Measurements from ENCODE around the gene PDGFRB. TPM values are rescaled to one million over a fixed set of nuclear protein-coding genes. Genes with fewer than 3 reads are reported as not detected.
A peak's percentile ranks its signal among the peaks of the same experiment; 100 is the strongest.

PDGFRB gene
- polyA plus RNA-seq, 4 donors: 0.45 to 31.6 (median 11.8) TPM

GRCh38 chr5:150180241-150181026 is 24.8 kb upstream of the PDGFRB start:
- peak; percentile 83 to 85 for DNase-seq
- Histone ChIP-seq H3K27ac (ENCODE audit: low read depth in 1 of 3, low read length in 2 of 3) (peak overlapping the region; percentile 89 to 93 (median 92)), H3K9me3 (ENCODE audit: control insufficient read depth in 2 of 2, insufficient read depth in 1 of 2, low read depth in 1 of 2, low read length in 1 of 2) (no peaks in the 10 kb centered on the region), H3K27me3 (ENCODE audit: control insufficient read depth in 3 of 3, insufficient read depth in 3 of 3, low read length in 3 of 3) (no peaks in the 10 kb centered on the region), H3K36me3 (ENCODE audit: control insufficient read depth in 3 of 3, insufficient read depth in 2 of 3, low read depth in 1 of 3, low read length in 3 of 3) (peaks cover 0 to 89% (median 0%) of the 10 kb centered on the region in 3 donors), H3K4me3 (ENCODE audit: low read depth in 1 of 3, low read length in 3 of 3) (no peak overlapping the region), H3K4me1 (ENCODE audit: control insufficient read depth in 3 of 3, insufficient read depth in 2 of 3, low read depth in 1 of 3, low read length in 2 of 3) (peaks cover 18 to 97% (median 25%) of the 10 kb centered on the region in 3 donors)
- FAIRE-seq: no peak
- 33 to 34% (median 33%) methylated on average over 18 of the region's 18 CpGs for WGBS, 3 donors

- Histone ChIP-seq H3K4me1 (ENCODE audit: control insufficient read depth in 3 of 3, insufficient read depth in 2 of 3, low read depth in 1 of 3, low read length in 2 of 3) (peaks cover 17 to 94% (median 23%) of the 10 kb centered on the region in 3 donors), H3K9me3 (ENCODE audit: control insufficient read depth in 2 of 2, insufficient read depth in 1 of 2, low read depth in 1 of 2, low read length in 1 of 2) (no peaks in the 10 kb centered on the region), H3K36me3 (ENCODE audit: control insufficient read depth in 3 of 3, insufficient read depth in 2 of 3, low read depth in 1 of 3, low read length in 3 of 3) (peaks cover 0 to 93% (median 0%) of the 10 kb centered on the region in 3 donors), H3K4me3 (ENCODE audit: low read depth in 1 of 3, low read length in 3 of 3) (no peak overlapping the region), H3K27ac (ENCODE audit: low read depth in 1 of 3, low read length in 2 of 3) (peak overlapping the region; percentile 89 to 93 (median 92)), H3K27me3 (ENCODE audit: control insufficient read depth in 3 of 3, insufficient read depth in 3 of 3, low read length in 3 of 3) (no peaks in the 10 kb centered on the region)
- FAIRE-seq (no peak), DNase-seq (no peak)
- 32 to 72% (median 56%) methylated on average over 7 of the region's 7 CpGs for WGBS, 3 donors
These were observed 23.5 kb upstream of the PDGFRB start for GRCh38 chr5:150179019-150179620.

- Histone ChIP-seq H3K36me3 (ENCODE audit: control insufficient read depth in 3 of 3, insufficient read depth in 2 of 3, low read depth in 1 of 3, low read length in 3 of 3) (peaks cover 0 to 91% (median 0%) of the 10 kb centered on the region in 3 donors), H3K27me3 (ENCODE audit: control insufficient read depth in 3 of 3, insufficient read depth in 3 of 3, low read length in 3 of 3) (no peaks in the 10 kb centered on the region)
These were observed 22.6 kb upstream of the PDGFRB start for GRCh38 chr5:150178262-150178661.

GRCh38 chr5:150177721-150178120 is 22.1 kb upstream of the PDGFRB start:
- Histone ChIP-seq H3K27me3 (ENCODE audit: control insufficient read depth in 3 of 3, insufficient read depth in 3 of 3, low read length in 3 of 3) (no peaks in the 10 kb centered on the region), H3K27ac (ENCODE audit: low read depth in 1 of 3, low read length in 2 of 3) (peak overlapping the region; percentile 36 to 73 (median 37)), H3K36me3 (ENCODE audit: control insufficient read depth in 3 of 3, insufficient read depth in 2 of 3, low read depth in 1 of 3, low read length in 3 of 3) (peaks cover 0 to 91% (median 0%) of the 10 kb centered on the region in 3 donors), H3K9me3 (ENCODE audit: control insufficient read depth in 2 of 2, insufficient read depth in 1 of 2, low read depth in 1 of 2, low read length in 1 of 2) (no peaks in the 10 kb centered on the region), H3K4me3 (ENCODE audit: low read depth in 1 of 3, low read length in 3 of 3) (no peak overlapping the region), H3K4me1 (ENCODE audit: control insufficient read depth in 3 of 3, insufficient read depth in 2 of 3, low read depth in 1 of 3, low read length in 2 of 3) (peaks cover 13 to 94% (median 24%) of the 10 kb centered on the region in 3 donors)
- 25 to 58% (median 42%) methylated on average over 4 of the region's 4 CpGs for WGBS, 3 donors
- DNase-seq: no peak
- no peak for FAIRE-seq

More at GRCh38 chr5:150178262-150178661, 22.6 kb upstream of the PDGFRB start:
- Histone ChIP-seq H3K4me3 (ENCODE audit: low read depth in 1 of 3, low read length in 3 of 3) (no peak overlapping the region), H3K4me1 (ENCODE audit: control insufficient read depth in 3 of 3, insufficient read depth in 2 of 3, low read depth in 1 of 3, low read length in 2 of 3) (peaks cover 13 to 94% (median 24%) of the 10 kb centered on the region in 3 donors), H3K9me3 (ENCODE audit: control insufficient read depth in 2 of 2, insufficient read depth in 1 of 2, low read depth in 1 of 2, low read length in 1 of 2) (no peaks in the 10 kb centered on the region), H3K27ac (ENCODE audit: low read depth in 1 of 3, low read length in 2 of 3) (peak overlapping the region; percentile 36 to 93 (median 37))
- no peak for FAIRE-seq
- 8 to 43% (median 26%) methylated on average over 4 of the region's 4 CpGs for WGBS, 3 donors
- DNase-seq: peak; percentile 81 to 85

- WGBS, 3 donors: 52 to 61% (median 53%) methylated on average over 8 of the region's 8 CpGs
- H3K9me3 ChIP-seq (ENCODE audit: control insufficient read depth in 2 of 2, insufficient read depth in 1 of 2, low read depth in 1 of 2, low read length in 1 of 2): no peaks in the 10 kb centered on the region
- DNase-seq (no peak), FAIRE-seq (no peak)
- H3K27me3 ChIP-seq (ENCODE audit: control insufficient read depth in 3 of 3, insufficient read depth in 3 of 3, low read length in 3 of 3): no peaks in the 10 kb centered on the region
- H3K4me1 ChIP-seq (ENCODE audit: control insufficient read depth in 3 of 3, insufficient read depth in 2 of 3, low read depth in 1 of 3, low read length in 2 of 3): peaks cover 13 to 95% (median 24%) of the 10 kb centered on the region in 3 donors
- no peak overlapping the region for H3K4me3 ChIP-seq (ENCODE audit: low read depth in 1 of 3, low read length in 3 of 3)
- peaks cover 0 to 91% (median 0%) of the 10 kb centered on the region in 3 donors for H3K36me3 ChIP-seq (ENCODE audit: control insufficient read depth in 3 of 3, insufficient read depth in 2 of 3, low read depth in 1 of 3, low read length in 3 of 3)
- H3K27ac ChIP-seq (ENCODE audit: low read depth in 1 of 3, low read length in 2 of 3): peak overlapping the region; percentile 32 to 73 (median 36)
These were observed 21.3 kb upstream of the PDGFRB start for GRCh38 chr5:150176745-150177477.

DNA sequence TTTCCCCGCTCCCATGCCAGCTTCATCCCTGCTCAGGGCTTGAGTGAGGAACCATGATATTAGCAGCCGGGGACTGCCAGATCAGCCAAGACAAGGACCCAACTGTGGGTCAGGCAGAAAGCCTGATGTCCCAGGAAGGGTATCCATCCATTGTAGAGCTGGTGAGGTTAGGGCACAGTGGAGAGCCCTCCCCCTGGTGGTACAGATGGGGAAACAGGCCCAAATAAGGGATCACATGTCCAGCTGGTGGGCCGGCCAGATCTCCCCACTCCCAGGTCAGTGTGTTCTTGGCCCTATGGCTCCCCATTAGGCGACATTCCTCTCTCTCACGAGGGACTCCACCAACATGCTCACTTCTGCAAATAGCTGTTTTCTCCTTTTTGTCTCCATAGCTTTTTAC is 19.9 kb upstream of the PDGFRB start:
- DNase-seq (no peak), FAIRE-seq (no peak)
- Histone ChIP-seq H3K4me1 (ENCODE audit: control insufficient read depth in 3 of 3, insufficient read depth in 2 of 3, low read depth in 1 of 3, low read length in 2 of 3) (peaks cover 9 to 87% (median 24%) of the 10 kb centered on the region in 3 donors), H3K4me3 (ENCODE audit: low read depth in 1 of 3, low read length in 3 of 3) (no peak overlapping the region), H3K9me3 (ENCODE audit: control insufficient read depth in 2 of 2, insufficient read depth in 1 of 2, low read depth in 1 of 2, low read length in 1 of 2) (no peaks in the 10 kb centered on the region), H3K27ac (ENCODE audit: low read depth in 1 of 3, low read length in 2 of 3) (peak overlapping the region in 2 of 3 donors; percentile 7 to 39), H3K36me3 (ENCODE audit: control insufficient read depth in 3 of 3, insufficient read depth in 2 of 3, low read depth in 1 of 3, low read length in 3 of 3) (peaks cover 0 to 94% (median 0%) of the 10 kb centered on the region in 3 donors), H3K27me3 (ENCODE audit: control insufficient read depth in 3 of 3, insufficient read depth in 3 of 3, low read length in 3 of 3) (no peaks in the 10 kb centered on the region)
- 60 to 74% (median 72%) methylated on average over 5 of the region's 5 CpGs for WGBS, 3 donors

DNA sequence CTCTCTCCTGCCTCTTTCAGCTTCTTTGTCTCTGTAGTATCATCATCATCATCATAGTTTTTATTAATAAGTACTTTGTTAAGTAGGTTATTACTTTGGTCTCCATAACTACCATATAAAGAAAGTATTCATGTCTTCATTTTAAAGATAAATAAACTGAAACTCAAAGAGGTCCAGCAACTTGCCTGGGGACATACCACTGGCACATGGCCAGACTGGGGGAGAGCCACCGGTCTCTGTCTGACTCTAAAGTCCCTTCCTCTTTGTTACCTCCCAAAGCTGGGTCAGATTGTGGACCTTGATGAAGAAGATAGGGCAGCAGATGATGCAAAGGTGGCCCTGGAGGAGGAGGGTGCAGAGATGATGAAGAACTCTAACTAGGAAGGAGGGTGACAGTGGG is 19.4 kb upstream of the PDGFRB start:
- Histone ChIP-seq H3K4me3 (ENCODE audit: low read depth in 1 of 3, low read length in 3 of 3) (no peak overlapping the region), H3K9me3 (ENCODE audit: control insufficient read depth in 2 of 2, insufficient read depth in 1 of 2, low read depth in 1 of 2, low read length in 1 of 2) (no peaks in the 10 kb centered on the region), H3K27me3 (ENCODE audit: control insufficient read depth in 3 of 3, insufficient read depth in 3 of 3, low read length in 3 of 3) (no peaks in the 10 kb centered on the region), H3K36me3 (ENCODE audit: control insufficient read depth in 3 of 3, insufficient read depth in 2 of 3, low read depth in 1 of 3, low read length in 3 of 3) (peaks cover 0 to 94% (median 0%) of the 10 kb centered on the region in 3 donors), H3K4me1 (ENCODE audit: control insufficient read depth in 3 of 3, insufficient read depth in 2 of 3, low read depth in 1 of 3, low read length in 2 of 3) (peaks cover 4 to 82% (median 24%) of the 10 kb centered on the region in 3 donors), H3K27ac (ENCODE audit: low read depth in 1 of 3, low read length in 2 of 3) (peak overlapping the region in 2 of 3 donors; percentile 7 to 39)
- WGBS, 3 donors: 12 to 24% (median 13%) methylated on average over 1 of the region's 1 CpG
- DNase-seq (no peak), FAIRE-seq (no peak)

GRCh38 chr5:150174285-150174684 is 18.6 kb upstream of the PDGFRB start:
- 59 to 71% (median 69%) methylated on average over 6 of the region's 6 CpGs for WGBS, 3 donors
- no peak for FAIRE-seq
- DNase-seq: no peak

More at GRCh38 chr5:150174285-150174684, 18.6 kb upstream of the PDGFRB start:
- no peaks in the 10 kb centered on the region for H3K9me3 ChIP-seq (ENCODE audit: control insufficient read depth in 2 of 2, insufficient read depth in 1 of 2, low read depth in 1 of 2, low read length in 1 of 2)
- H3K27me3 ChIP-seq (ENCODE audit: control insufficient read depth in 3 of 3, insufficient read depth in 3 of 3, low read length in 3 of 3): no peaks in the 10 kb centered on the region
- no peak overlapping the region for H3K4me3 ChIP-seq (ENCODE audit: low read depth in 1 of 3, low read length in 3 of 3)
- peaks cover 2 to 78% (median 17%) of the 10 kb centered on the region in 3 donors for H3K4me1 ChIP-seq (ENCODE audit: control insufficient read depth in 3 of 3, insufficient read depth in 2 of 3, low read depth in 1 of 3, low read length in 2 of 3)
- peaks cover 0 to 94% (median 0%) of the 10 kb centered on the region in 3 donors for H3K36me3 ChIP-seq (ENCODE audit: control insufficient read depth in 3 of 3, insufficient read depth in 2 of 3, low read depth in 1 of 3, low read length in 3 of 3)
- peak overlapping the region in 1 of 3 donors; percentile 59 for H3K27ac ChIP-seq (ENCODE audit: low read depth in 1 of 3, low read length in 2 of 3)
